G401.6 (cell line): ENCODE results near the gene CUEDC2.

Source experiments
- FAIRE-seq: peaks from 2 replicates; lab custom pipeline; 2012; peaks lifted over from hg19 to GRCh38; lab: Jason Lieb, UNC

CUEDC2 gene

DNA sequence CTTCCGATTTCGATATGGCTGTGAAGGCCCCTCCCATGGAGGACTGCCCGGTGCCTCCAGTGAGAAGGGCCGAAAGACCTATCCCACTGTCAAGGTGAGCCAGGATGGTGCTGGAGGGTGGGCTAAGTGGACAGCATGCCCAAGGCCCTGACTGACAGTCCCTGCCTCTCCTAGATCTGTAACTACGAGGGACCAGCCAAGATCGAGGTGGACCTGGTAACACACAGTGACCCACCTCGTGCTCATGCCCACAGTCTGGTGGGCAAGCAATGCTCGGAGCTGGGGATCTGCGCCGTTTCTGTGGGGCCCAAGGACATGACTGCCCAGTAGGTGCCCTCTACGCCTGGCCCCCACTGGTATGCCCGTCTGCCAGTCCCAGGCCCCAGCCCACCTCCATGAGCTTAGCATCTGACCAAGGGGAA lies 35.6 kb downstream of the CUEDC2 start:
- no peak for FAIRE-seq

DNA sequence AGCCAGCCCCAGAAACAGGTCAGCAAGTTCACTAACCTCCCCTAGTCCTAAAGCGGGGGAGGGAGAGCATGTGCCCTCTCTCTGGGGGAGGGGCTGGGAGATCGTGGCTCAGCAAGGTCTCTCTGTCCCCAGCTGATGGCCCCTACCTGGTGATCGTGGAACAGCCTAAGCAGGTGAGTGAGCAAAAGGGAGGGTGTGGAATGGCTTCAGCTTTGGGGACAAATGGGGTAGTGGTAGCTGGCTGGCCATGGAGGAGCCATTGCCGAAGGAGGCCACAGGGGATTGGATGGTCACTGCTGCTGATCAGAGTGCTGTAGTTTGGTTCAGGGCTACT lies 36.1 kb downstream of the CUEDC2 start:
- no peak for FAIRE-seq

DNA sequence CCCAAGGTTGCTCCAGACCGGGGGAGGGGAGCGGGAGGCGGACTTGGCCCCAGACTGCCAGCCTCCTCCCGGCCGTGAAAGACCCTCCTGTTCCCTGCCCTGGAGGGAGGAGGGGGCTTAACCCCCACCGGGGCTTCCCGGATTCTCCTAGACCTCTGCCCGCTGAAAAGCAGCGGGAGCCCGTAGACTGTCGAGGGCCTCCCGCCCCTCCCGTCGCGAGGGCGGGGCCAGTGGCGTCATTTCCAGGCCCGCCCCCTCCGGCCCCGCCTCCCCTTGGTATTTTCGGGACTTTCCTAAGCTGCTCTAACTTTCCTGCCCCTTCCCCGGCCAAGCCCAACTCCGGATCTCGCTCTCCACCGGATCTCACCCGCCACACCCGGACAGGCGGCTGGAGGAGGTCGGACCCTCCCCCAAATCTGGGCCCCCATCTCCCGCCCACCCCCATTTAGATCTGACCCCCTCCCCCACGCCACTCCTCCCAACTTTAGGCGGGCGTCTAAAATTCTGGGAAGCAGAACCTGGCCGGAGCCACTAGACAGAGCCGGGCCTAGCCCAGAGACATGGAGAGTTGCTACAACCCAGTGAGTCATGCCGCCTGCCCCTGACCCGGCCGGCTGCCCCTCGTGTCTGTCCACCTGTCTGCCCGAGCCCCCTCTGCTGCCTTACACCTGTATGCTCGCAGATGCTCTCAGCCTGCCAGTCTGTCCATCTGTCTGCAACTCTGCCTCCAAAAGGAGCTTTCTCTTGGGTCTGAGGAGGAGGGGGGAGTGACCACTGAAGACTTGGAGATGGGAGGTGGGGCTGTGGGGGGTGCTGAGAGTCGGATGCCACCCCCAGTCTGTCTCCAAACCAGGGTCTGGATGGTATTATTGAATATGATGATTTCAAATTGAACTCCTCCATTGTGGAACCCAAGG lies 36.7 kb downstream of the CUEDC2 start, which contains the start of gene NFKB2:
NFKB2 (plus strand) TSS at position 306 of the 917 bp plus-strand sequence; CDS start at position 561, 255 bp downstream.
- FAIRE-seq: peak; percentile 79

DNA sequence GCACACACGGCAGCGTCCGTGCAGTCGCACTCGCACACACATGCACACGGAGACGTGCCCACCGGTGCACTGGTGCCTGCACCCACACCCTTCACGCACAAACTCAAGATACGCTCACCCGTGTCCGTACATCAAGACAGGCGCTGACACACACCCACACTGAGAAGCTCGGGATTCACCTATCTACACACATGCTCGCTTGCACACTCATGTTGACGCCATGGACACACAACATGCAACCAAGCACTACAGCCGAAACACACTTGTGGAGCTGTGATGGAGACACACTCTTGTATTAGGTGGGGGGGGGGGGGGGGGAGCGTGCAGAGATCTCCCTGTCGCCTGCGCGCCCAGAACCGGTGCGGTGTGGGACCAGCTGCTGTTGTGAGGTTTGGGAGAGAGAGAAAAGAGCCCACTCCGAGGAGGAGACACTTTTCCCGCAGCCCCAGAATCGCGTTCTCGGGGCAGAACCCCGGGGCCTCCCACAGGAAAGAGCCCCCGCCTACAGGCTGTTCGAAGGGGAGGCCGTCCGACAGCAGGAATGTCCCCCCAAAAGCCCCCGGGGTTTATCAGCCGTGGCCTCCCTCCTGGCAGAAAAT lies 37.5 kb downstream of the CUEDC2 start:
- FAIRE-seq: no peak

DNA sequence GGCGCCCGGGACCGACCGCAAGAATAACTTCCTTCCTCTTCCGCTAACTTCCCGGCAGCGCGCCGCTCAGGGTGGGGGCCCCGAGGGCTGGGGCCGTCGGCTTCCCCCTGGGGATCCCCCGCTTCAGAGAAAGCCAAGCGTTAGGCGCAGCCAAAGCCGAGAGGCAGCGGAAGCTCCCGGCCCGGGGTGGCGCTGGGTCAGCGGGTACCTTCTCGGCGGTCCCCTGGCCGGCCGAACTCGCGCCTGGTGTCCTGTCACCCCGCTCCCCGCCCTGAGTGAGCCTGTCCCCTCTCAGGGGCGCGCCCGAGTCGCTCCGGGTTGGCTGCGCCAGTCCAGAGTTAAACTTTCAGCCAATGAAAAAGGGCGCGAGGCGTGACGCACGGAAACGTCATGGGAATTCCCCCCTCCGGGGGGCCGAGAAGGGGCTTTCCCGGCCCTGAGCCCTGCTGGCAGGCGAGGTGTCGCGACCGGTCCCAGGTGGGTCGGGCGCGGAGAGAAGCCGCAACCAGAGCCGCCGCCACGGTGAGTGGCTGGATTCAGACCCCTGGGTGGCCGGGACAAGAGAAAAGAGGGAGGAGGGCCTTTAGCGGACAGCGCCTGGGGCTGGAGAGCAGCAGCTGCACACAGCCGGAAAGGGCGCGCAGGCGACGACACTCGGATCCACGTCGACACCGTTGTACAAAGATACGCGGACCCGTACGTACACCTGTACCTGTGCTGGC lies 38.1 kb downstream of the CUEDC2 start:
- FAIRE-seq: peak; percentile 66

DNA sequence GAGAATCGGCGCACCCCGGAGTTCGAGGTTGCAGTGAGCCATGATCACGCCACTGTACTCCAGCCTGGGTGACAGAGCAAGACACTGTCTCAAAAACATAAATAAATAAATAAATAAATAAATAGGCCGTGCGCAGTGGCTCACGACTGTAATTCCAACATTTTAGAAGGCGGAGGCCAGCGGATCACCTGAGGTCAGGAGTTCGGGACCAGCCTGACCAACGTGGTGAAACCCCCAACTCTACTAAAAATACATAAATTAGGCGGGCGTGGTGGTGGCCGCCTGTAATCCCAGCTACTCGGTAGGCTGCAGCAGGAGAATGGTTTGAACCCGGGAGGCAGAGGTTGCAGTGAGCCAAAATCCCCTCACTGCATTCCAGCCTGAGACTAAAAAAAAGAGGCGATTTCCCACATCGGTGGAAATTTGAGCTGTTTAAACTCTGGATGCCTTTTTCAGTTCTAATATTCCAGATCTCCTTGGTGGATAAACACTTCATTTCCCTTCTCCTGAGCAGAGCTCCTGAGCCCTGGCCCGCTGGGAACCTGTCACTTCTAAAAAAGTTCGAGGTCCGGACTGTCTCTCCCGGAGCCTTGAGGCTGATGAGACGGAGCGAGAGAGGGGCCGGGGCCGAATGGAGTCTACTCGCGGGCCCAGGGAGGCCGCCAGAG lies 38.8 kb downstream of the CUEDC2 start:
- no peak for FAIRE-seq

DNA sequence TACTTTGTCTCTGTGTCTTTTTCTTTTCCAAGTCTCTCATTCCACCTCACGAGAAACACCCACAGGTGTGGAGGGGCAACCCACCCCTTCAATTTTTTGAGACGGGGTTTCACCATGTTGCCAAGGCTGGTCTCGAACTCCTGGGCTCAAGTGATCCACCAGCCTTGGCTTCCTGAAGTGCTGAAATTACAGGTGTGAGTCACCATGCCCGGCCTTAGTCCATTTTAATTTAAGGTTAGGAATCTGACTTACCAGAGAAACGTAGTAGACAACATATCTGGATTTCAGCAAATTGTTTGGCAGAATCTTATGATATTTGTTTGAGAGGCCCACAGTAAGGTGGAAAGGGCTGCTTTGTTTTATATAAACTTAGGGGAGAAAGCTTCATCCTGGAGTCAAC lies 40.1 kb downstream of the CUEDC2 start:
- no peak for FAIRE-seq

DNA sequence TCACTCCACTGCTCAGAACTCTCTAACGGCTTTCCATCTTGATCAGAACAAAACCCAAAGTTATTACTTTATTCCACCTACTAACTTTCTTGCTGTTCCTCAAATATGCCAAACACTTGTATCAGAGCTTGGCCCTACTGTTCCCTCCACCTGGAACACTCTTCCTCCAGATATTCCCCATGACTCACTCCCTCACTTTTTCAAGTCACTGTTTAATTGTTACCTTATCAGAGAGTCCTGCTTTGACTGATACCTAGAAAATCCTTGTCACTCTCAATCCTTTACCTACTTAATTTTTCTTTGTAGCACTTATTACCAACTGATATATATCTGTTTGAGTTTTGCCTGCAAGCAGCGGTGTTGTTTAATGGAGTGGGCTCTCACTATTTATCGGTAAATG lies 42.5 kb downstream of the CUEDC2 start:
- no peak for FAIRE-seq

DNA sequence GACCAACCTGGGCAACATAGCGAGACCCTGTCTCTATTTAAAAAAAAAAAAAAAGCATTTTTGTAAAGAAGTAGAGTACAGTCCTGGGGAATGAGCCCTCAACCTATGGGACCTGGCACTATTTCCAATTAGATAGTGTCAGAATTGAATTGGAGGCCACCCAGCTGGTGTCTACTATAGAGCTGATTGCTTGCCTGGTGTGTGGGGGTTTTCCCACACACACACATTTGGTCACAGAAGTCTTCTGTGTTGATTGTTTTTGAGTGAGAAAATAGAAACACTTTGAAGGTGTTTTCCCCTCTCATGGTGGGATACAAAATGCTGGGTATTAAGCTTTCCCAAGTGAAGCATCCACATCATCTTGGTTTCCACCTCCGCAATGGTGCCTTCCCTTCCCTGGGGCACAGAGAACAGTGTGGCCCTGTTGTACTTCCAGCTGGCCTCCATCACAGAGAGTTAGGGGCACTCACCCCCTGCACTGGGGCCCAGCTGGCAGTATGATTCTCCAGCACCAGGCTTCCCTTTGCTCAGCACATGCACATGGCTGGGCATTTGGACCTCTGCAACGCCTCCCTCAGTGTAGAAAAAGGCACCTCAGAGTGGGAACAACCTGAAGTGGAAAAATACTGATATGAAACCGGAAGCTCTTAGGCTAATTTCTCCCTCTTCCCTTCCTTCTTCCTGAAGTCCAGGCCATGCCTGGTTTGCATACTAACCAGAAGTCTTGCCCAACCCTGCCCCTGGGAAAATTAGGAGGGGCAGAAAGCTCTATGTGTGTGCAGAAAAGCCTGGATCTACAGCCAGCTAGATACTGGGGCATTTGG lies 47.6 kb downstream of the CUEDC2 start:
- FAIRE-seq: no peak

DNA sequence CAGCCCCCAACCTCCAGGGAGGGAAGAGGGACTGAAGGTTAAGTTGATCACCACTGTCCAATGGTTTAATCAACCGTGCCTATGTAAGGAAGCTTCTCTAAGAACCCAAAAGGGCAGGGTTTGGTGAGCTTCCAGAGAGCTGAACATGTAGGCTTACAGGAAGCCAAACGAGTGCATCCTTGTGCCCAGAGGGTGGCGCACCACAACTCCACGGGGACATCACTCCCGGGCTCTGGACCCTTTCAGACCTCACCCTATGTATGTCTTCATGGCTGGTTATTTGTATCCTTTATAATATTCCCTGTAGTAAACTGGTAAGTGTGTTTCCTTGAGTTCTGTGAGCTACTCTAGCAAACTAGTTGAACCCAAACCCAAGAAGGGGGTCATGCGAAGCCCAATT lies 48.3 kb downstream of the CUEDC2 start:
- no peak for FAIRE-seq

DNA sequence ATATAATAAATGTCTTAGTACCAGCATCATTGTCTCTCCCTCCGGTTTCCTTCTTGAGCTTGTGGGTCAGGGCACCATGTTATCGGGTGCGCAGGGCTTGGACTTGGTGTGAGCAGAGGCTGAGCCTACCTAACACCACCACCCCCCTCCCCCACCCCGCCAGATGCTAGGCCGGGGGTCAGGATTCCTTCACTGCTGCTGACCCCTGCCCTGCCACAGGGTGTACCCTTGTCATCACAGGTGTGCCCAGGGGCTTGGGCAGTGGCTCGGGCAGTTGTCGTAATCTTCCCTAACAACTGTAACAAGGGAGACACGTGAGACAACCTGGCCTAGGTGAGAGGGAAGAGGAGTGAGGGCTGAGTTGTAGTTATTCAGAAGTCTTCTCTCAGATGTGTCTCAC lies 49.5 kb downstream of the CUEDC2 start:
- no peak for FAIRE-seq

DNA sequence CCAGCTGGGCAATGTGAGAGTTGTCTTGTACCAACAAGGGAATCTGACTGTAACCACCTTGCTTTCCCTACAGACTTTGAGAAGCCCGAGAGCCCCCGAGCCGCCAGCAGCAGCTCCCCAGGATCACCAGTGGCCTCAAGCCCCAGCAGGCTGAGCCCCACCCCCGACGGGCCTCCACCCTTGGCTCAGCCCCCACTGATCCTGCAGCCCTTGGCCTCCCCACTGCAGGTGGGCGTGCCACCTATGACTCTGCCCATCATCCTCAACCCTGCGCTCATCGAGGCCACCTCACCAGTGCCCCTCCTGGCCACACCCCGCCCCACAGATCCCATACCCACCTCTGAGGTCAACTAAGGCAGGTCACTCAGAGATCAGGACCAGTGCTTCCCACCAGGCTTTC lies 50.4 kb downstream of the CUEDC2 start:
- FAIRE-seq: no peak

DNA sequence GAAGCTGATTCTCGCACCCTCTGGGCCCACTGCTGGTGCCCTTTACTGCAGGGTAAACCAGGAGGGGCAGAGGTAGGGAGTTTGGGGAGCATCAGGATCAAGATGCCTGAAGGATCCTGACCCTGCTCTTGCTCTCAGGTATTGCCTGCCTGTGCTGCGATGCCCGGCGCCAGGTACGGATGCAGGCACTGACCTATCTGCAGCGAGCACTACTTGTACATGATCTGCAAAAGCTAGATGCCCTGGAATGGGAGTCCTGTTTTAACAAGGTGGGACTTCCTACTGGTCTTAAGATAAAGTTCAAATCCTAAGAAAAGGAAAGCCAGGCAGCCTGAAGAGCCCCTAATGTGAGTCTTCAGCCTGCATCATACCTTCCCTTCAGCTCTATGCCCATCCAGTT lies 53.0 kb downstream of the CUEDC2 start:
- FAIRE-seq: no peak

DNA sequence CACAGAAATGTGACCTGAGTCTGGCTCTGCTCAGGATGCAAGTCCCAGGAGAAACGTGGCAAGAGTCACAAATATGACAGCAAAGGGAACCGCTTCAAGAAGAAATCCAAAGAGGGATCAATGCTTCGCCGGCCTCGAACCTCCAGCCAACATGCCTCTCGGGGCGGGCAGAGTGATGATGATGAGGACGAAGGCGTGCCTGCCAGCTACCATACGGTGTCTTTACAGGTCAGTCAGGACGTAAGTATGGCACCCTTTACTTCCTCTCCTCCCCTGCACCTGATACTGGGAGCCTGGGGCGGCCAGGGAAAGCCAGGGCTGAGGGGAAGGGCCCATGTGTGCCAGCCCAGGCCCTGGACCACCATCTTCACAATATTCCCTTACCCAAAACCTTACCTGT lies 55.5 kb downstream of the CUEDC2 start:
- no peak for FAIRE-seq

DNA sequence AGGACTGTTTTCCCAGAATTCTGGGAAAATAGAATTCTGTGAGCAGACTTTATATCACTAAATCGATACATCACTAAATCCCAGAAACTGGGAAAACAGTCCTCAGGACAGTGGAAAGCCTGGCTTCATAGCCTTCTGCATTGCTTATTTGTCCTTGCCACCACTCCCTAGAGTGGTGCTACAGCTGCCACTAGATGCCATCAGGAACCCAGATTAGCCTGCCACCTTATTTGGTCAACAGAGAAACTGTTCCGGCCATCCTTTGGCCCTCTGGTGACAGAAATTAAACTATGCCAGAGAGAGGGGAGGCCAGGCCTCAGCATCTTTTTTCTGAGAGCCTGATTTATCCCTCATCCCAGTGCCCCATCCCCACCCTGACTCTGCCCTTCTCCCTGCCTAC lies 56.5 kb downstream of the CUEDC2 start:
- FAIRE-seq: no peak

DNA sequence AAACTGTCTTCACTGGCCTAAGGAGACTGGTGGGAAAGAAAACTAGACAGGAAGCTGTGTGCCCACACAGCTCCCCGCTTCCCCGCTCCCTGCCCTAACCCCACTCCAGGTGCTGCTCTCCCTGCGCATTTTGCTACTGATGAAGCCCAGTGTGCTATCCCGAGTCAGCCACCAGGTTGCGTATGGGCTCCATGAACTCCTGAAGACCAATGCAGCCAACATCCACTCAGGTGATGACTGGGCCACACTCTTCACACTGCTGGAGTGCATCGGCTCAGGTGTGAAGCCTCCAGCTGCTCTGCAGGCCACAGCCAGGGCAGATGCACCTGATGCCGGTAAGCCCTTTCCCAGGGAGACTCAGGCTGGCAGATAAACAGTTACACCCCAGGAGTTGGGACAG lies 57.1 kb downstream of the CUEDC2 start:
- no peak for FAIRE-seq
